A673 (cell line): ENCODE data around the gene ACADL.

Source experiments
- EZH2 ChIP-seq: fragments of 200-600 bp; sonication (generic); IDR thresholded peaks from 2 replicates; pipeline ENCODE4 v1.6.1; 2017; ENCODE audit warnings: borderline replicate concordance, low read depth, mild to moderate bottlenecking, mixed read lengths, antibody characterized with exemption, low read length; ENCODE audit not compliant: poor library complexity, severe bottlenecking
- TF ChIP-seq, protein P1 (sequence below): fragments of 300-800, 200-600 bp; sonication (generic); conservative IDR thresholded peaks from 2 replicates; pipeline ENCODE4 v1.5.1; 2017; ENCODE audit warnings: low read depth, mild to moderate bottlenecking, antibody characterized with exemption, low read length, moderate library complexity, mixed read lengths

DNA sequence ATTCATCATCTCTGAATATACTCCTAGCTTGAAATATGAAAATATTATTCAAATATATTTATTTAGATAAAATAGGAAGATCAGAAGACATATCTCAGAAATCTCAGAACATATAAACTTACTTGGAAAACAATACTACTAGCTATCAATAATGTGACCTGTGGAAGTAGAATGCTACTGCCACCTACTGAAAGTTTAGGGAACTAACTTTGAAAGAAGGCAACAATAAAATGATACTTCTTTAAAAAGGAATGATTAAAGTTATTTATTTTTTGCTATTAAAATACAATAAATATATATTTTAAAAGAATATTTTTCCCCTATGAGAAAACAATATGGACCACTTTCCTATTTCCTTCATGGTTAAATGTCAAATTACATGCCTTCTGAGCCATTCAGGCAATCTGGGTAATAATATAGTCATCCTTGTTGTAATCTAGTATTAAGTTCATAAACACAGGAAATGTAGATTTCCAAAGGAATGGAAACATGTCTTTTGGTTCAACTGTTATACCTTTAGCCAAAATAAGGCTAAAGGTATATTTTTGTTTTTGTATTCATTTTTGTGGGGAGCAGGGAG lies 26.0 kb downstream of the ACADL start:
- TF ChIP-seq, protein P1, sequence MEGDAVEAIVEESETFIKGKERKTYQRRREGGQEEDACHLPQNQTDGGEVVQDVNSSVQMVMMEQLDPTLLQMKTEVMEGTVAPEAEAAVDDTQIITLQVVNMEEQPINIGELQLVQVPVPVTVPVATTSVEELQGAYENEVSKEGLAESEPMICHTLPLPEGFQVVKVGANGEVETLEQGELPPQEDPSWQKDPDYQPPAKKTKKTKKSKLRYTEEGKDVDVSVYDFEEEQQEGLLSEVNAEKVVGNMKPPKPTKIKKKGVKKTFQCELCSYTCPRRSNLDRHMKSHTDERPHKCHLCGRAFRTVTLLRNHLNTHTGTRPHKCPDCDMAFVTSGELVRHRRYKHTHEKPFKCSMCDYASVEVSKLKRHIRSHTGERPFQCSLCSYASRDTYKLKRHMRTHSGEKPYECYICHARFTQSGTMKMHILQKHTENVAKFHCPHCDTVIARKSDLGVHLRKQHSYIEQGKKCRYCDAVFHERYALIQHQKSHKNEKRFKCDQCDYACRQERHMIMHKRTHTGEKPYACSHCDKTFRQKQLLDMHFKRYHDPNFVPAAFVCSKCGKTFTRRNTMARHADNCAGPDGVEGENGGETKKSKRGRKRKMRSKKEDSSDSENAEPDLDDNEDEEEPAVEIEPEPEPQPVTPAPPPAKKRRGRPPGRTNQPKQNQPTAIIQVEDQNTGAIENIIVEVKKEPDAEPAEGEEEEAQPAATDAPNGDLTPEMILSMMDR = peak; percentile 68
- no peak for TF ChIP-seq EZH2
